WI38 (cell line): ENCODE results near the gene AGMAT.

Source experiments
- H3K4me3 ChIP-seq: 2 replicates; pipeline ENCODE4 v1.5.1; 2011; ENCODE audit warnings: low read depth, mild to moderate bottlenecking, control low read depth, low read length
- CTCF ChIP-seq: IDR thresholded peaks from 2 replicates; pipeline ENCODE4 v1.5.1; 2012; ENCODE audit warnings: low read depth, mild to moderate bottlenecking, control low read depth, low read length

Gene AGMAT

GRCh38 chr1:15618655-15619525 is 34.0 kb upstream of the AGMAT start:
- no peak for TF ChIP-seq CTCF
- H3K4me3 ChIP-seq = peak overlapping the region; percentile 98

GRCh38 chr1:15618077-15618654 is 33.3 kb upstream of the AGMAT start:
- H3K4me3 ChIP-seq = peak overlapping the region; percentile 98

GRCh38 chr1:15617173-15618076 is 32.6 kb upstream of the AGMAT start, which contains the start of gene DDI2:
Gene DDI2, plus strand, starts transcription at chr1:15617458. Its CDS starts 213 bp downstream, at chr1:15617671.
- no peak for TF ChIP-seq CTCF

More at GRCh38 chr1:15618077-15618654, 33.3 kb upstream of the AGMAT start:
- no peak for TF ChIP-seq CTCF

GRCh38 chr1:15616373-15617172 is 31.7 kb upstream of the AGMAT start:
- H3K4me3 ChIP-seq = peak overlapping the region; percentile 59
- no peak for TF ChIP-seq CTCF

More at GRCh38 chr1:15617173-15618076, 32.6 kb upstream of the AGMAT start, which contains the start of gene DDI2:
- peak within 1 kb of the TSS; percentile 98 for H3K4me3 ChIP-seq

GRCh38 chr1:15610167-15610566 is 25.3 kb upstream of the AGMAT start:
- no peak for TF ChIP-seq CTCF

GRCh38 chr1:15609631-15610030 is 24.8 kb upstream of the AGMAT start:
- TF ChIP-seq CTCF = no peak
- H3K4me3 ChIP-seq = no peak overlapping the region

More at GRCh38 chr1:15610167-15610566, 25.3 kb upstream of the AGMAT start:
- H3K4me3 ChIP-seq = no peak overlapping the region
